T1000 (cell line): Measurements from ENCODE around the gene MYO9B.

Source experiments
- DNase-seq: peaks from one replicate; lab custom pipeline; 2025; ENCODE audit warnings: mixed read lengths; lab: John Stamatoyannopoulos, UW

The MYO9B gene

GRCh38 chr19:17215127-17215971, 139.8 kb downstream of the MYO9B start, which contains the start of gene USE1:
USE1 (plus strand) TSS chr19:17215357; CDS start chr19:17215406, 49 bp downstream.
- peak; percentile 75 for DNase-seq

- DNase-seq: no peak
These were observed 140.6 kb downstream of the MYO9B start for GRCh38 chr19:17216058-17216670.

GRCh38 chr19:17219286-17219685, 143.7 kb downstream of the MYO9B start:
- no peak for DNase-seq

GRCh38 chr19:17220207-17220758, 144.7 kb downstream of the MYO9B start:
- DNase-seq: no peak

- no peak for DNase-seq
These were observed 149.5 kb downstream of the MYO9B start for GRCh38 chr19:17225053-17225452.

- DNase-seq: peak; percentile 92
These were observed 150.7 kb downstream of the MYO9B start, which contains the start of gene OCEL1 for GRCh38 chr19:17226002-17226933. OCEL1 (plus strand) TSS chr19:17226226; CDS start chr19:17226248, 22 bp downstream.

- no peak for DNase-seq
These were observed 152.3 kb downstream of the MYO9B start for GRCh38 chr19:17227798-17228367.

GRCh38 chr19:17229890-17230289, 154.3 kb downstream of the MYO9B start:
- no peak for DNase-seq

- no peak for DNase-seq
These were observed 156.7 kb downstream of the MYO9B start for GRCh38 chr19:17232258-17232657.

- no peak for DNase-seq
These were observed 159.3 kb downstream of the MYO9B start for GRCh38 chr19:17234911-17235299.

- no peak for DNase-seq
These were observed 159.9 kb downstream of the MYO9B start for GRCh38 chr19:17235300-17235970.

- no peak for DNase-seq
These were observed 160.6 kb downstream of the MYO9B start for GRCh38 chr19:17235971-17236777.

GRCh38 chr19:17236811-17237543, 161.4 kb downstream of the MYO9B start:
- no peak for DNase-seq

GRCh38 chr19:17237747-17238706, 162.4 kb downstream of the MYO9B start:
- DNase-seq: no peak

GRCh38 chr19:17240062-17240752, 164.6 kb downstream of the MYO9B start:
- DNase-seq: no peak

- no peak for DNase-seq
These were observed 165.3 kb downstream of the MYO9B start for GRCh38 chr19:17240826-17241399.
